Chondrocyte (in vitro differentiated cells): ENCODE measurements around the gene IRF1. TPM values are rescaled to one million over a fixed set of nuclear protein-coding genes. Genes with fewer than 3 reads are reported as not detected.

Source experiments
- DNase-seq: peaks from one replicate; pipeline ENCODE4 v3.0.0; 2021; ENCODE audit warnings: mixed read lengths, low spot score
- H3K27ac Mint-ChIP-seq: one replicate; pipeline ENCODE4 v1.8.0; 2021; ENCODE audit warnings: mild to moderate bottlenecking, moderate library complexity, mixed read lengths; ENCODE audit not compliant: unreplicated experiment
- H3K27me3 Mint-ChIP-seq: 2 replicates; pipeline ENCODE4 v1.8.0; 2021; ENCODE audit warnings: low read depth, mixed read lengths
- H3K36me3 Mint-ChIP-seq: 2 replicates; pipeline ENCODE4 v1.8.0; 2021; ENCODE audit warnings: low read depth, mixed read lengths
- H3K4me1 Mint-ChIP-seq: 2 replicates; pipeline ENCODE4 v1.8.0; 2021; ENCODE audit warnings: low read depth, mild to moderate bottlenecking, mixed read lengths
- H3K4me3 Mint-ChIP-seq: one replicate; pipeline ENCODE4 v1.8.0; 2021; ENCODE audit warnings: mild to moderate bottlenecking, moderate library complexity, mixed read lengths; ENCODE audit not compliant: unreplicated experiment
- H3K9me3 Mint-ChIP-seq: 2 replicates; pipeline ENCODE4 v1.8.0; 2021; ENCODE audit warnings: low read depth, mixed read lengths
- total RNA-seq: library from RNA; stranded (reverse); gene quantifications from 3 replicates; pipeline ENCODE4 v1.2.1, GENCODE V29; 2021
- TF ChIP-seq, protein P1 (sequence below): fragments of 200-600 bp; sonication (generic); IDR thresholded peaks from 2 replicates; pipeline ENCODE4 v1.5.0; 2021; ENCODE audit warnings: antibody characterized with exemption, mild to moderate bottlenecking, moderate library complexity

IRF1 gene
- total RNA-seq, 1 donor from 2014 or later = 16.3 TPM

DNA sequence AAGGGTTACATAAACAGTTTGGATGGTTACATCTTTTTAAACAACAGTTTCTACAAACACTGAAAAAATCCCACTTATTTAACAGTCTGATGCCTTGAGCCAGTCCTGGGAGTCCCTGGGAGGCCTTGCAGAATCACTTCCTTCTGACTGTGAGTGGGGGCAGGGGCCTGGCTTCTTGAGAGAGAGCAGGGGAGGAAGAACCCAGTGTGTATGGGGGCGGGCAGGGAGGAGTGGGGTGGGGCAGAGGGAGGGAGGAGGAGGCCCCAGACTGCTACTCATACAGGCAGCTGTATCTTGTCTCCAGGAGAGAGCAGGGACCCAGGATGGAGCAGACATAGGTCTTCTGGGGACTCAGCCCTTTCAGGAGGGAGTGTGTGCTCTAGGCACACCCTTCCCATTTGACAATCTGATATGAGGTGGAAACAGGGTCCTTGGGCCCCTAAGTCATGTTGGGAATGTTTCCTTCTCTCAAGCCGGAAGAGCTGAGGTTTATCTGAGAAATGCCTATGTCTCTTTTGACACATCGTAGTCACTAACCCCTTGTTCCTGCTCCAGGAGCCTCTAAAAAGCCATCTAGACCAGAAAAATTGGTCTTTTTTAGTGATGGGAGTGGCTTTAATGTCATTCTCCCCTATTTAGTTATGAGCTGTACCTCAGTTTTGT lies 52.8 kb downstream of the IRF1 start:
- no peaks in the 10 kb centered on the region for H3K27me3 Mint-ChIP-seq
- H3K4me3 Mint-ChIP-seq = no peak overlapping the region
- H3K4me1 Mint-ChIP-seq = peaks cover 58% of the 10 kb centered on the region
- DNase-seq = no peak
- H3K27ac Mint-ChIP-seq = peak overlapping the region; percentile 94
- H3K9me3 Mint-ChIP-seq = no peaks in the 10 kb centered on the region
- TF ChIP-seq, protein P1, sequence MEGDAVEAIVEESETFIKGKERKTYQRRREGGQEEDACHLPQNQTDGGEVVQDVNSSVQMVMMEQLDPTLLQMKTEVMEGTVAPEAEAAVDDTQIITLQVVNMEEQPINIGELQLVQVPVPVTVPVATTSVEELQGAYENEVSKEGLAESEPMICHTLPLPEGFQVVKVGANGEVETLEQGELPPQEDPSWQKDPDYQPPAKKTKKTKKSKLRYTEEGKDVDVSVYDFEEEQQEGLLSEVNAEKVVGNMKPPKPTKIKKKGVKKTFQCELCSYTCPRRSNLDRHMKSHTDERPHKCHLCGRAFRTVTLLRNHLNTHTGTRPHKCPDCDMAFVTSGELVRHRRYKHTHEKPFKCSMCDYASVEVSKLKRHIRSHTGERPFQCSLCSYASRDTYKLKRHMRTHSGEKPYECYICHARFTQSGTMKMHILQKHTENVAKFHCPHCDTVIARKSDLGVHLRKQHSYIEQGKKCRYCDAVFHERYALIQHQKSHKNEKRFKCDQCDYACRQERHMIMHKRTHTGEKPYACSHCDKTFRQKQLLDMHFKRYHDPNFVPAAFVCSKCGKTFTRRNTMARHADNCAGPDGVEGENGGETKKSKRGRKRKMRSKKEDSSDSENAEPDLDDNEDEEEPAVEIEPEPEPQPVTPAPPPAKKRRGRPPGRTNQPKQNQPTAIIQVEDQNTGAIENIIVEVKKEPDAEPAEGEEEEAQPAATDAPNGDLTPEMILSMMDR = no peak
- H3K36me3 Mint-ChIP-seq = no peaks in the 10 kb centered on the region

DNA sequence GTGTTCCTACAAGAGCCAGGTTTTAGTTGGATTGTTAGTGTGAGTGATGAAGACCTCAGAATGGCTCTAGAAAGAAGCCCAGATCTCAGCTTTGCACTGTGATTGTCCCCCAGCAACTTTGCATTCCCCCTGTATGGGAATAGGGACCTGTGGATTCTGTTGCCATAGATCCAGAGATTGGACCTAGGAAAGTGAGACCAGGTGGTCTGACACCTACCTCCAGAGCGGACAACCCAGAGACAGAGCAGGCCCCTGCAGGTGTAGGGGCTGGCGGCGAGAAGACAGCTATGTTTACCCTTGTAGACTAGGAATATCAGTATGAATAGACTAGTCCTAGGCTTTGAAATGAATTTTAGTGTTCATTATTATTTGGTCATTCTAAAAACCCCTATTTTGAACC lies 53.6 kb downstream of the IRF1 start:
- peak overlapping the region; percentile 94 for H3K27ac Mint-ChIP-seq
- TF ChIP-seq, protein P1 = no peak

DNA sequence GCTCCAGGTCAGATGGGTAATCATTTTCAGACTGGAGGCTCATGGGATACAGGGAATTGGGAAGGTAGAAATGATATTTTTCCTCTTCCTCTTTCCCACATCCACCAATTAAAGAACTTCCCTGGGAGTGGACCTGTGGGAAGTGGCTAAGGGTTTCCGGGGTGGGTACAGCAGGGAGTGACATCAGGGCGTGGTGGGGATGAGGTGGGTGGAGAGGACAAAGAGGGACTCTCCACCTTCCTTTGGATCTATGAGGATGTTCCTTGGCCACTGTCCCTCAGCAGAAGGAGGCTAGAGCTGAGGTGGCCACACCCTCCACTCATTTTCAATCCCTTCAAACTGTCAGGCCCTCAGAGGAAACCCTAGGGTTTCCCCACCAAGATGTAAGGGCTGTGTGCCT lies 54.7 kb downstream of the IRF1 start:
- H3K27ac Mint-ChIP-seq = peak overlapping the region; percentile 5
- H3K4me1 Mint-ChIP-seq = peaks cover 58% of the 10 kb centered on the region
- DNase-seq = no peak
- H3K27me3 Mint-ChIP-seq = no peaks in the 10 kb centered on the region
- H3K4me3 Mint-ChIP-seq = no peak overlapping the region
- TF ChIP-seq, protein P1 = no peak
- H3K9me3 Mint-ChIP-seq = no peaks in the 10 kb centered on the region
- no peaks in the 10 kb centered on the region for H3K36me3 Mint-ChIP-seq

More for the DNA sequence above, 53.6 kb downstream of the IRF1 start:
- H3K4me3 Mint-ChIP-seq = no peak overlapping the region
- DNase-seq = no peak
- no peaks in the 10 kb centered on the region for H3K36me3 Mint-ChIP-seq
- H3K9me3 Mint-ChIP-seq = no peaks in the 10 kb centered on the region
- H3K4me1 Mint-ChIP-seq = peaks cover 58% of the 10 kb centered on the region
- H3K27me3 Mint-ChIP-seq = no peaks in the 10 kb centered on the region

DNA sequence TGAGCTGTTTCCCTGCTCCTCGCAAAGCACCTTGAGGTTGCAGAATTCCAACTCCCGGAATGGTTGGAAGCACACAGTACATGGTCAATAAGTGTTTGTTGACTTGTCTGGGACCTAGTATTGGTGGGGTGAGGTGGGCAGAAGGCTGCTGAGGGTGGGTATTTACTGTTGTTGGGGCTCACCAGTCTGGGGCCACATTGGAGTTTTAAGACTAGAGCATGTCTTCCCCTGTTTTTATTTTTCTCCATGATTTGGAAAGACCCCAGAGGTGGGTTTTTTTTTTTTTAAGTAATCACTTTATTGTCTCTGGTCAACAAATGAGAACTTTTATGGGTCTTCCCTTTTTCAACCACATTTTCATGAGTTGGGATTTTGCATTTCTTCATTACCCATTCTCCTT lies 55.1 kb downstream of the IRF1 start:
- H3K4me1 Mint-ChIP-seq = peaks cover 56% of the 10 kb centered on the region
- no peaks in the 10 kb centered on the region for H3K36me3 Mint-ChIP-seq
- no peaks in the 10 kb centered on the region for H3K9me3 Mint-ChIP-seq
- no peak overlapping the region for H3K4me3 Mint-ChIP-seq
- DNase-seq = no peak
- no peaks in the 10 kb centered on the region for H3K27me3 Mint-ChIP-seq
- peak overlapping the region; percentile 5 for H3K27ac Mint-ChIP-seq
- TF ChIP-seq, protein P1 = no peak

DNA sequence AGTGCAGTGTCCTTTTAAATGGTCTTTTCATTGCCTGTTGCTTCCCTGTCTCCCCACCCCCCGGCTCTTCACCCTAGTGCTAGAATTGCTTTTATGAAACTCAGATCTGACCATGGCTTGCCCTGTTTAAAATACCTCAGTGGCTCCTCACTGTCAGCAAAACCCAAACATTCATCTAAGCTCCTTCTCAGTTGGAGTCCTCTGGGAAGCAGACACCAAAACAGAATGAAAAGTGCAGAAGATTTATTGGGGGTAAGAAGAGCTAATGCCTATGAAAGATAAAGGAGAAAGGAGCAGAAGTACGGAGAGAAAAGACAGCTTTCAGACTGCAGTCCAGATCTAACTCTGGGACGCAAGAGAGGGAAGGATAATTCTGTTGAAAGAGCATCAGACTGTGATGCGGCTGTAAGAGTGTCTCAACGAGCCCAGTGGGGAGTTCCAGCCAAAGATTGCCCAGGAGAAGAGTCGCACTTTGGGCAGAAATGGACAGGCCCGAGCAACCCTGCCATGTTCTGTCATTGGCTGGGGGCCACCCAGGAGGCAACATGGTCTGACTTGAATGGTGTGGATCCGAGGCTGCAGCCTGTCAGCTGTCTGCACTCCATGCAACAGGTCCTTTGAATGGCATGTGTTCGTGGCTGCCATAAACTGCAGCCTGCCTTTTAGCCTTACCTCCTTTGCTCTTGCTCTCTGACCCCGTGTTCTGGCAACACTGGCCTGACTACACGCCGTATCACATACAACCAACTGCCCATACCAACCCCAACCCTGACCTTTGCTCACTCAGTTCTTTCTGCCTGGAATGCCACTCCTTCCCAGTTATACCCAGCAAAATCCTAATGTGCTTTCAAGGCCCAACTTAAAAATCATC lies 55.9 kb downstream of the IRF1 start:
- no peaks in the 10 kb centered on the region for H3K9me3 Mint-ChIP-seq
- no peaks in the 10 kb centered on the region for H3K36me3 Mint-ChIP-seq
- no peak for DNase-seq
- peak overlapping the region; percentile 60 for H3K27ac Mint-ChIP-seq
- H3K4me1 Mint-ChIP-seq = peaks cover 55% of the 10 kb centered on the region
- H3K4me3 Mint-ChIP-seq = no peak overlapping the region
- TF ChIP-seq, protein P1 = no peak
- no peaks in the 10 kb centered on the region for H3K27me3 Mint-ChIP-seq
